Measurements from ENCODE around the gene PTBP1.
A peak's percentile ranks its signal among the peaks of the same experiment; 100 is the strongest.
"Not testable (repeated sequence)": the region's sequence is repeated elsewhere in the genome, so short reads cannot be mapped to it uniquely, and the experiment has no call there.

The PTBP1 gene

GRCh38 chr19:848386-848921 lies 51.2 kb downstream of the PTBP1 start:
- no peak for DNase-seq (ENCODE audit: low read depth)
- no peak overlapping the region for H3K4me3 ChIP-seq (ENCODE audit: low read depth, low read length)

GRCh38 chr19:849195-849594 lies 51.9 kb downstream of the PTBP1 start:
- H3K4me3 ChIP-seq (ENCODE audit: low read depth, low read length); DNase-seq (ENCODE audit: low read depth): not testable (repeated sequence)

- peak overlapping the region; percentile 5 for H3K4me3 ChIP-seq (ENCODE audit: low read depth, low read length)
- DNase-seq (ENCODE audit: low read depth), result peak; percentile 91
Measured at GRCh38 chr19:850221-850978, 53.1 kb downstream of the PTBP1 start.

GRCh38 chr19:850979-851335 lies 53.7 kb downstream of the PTBP1 start:
- H3K4me3 ChIP-seq (ENCODE audit: low read depth, low read length), result peak overlapping the region; percentile 5
- no peak for DNase-seq (ENCODE audit: low read depth)

GRCh38 chr19:852136-853013 lies 55.1 kb downstream of the PTBP1 start, which contains the start of gene ELANE:
TSS of gene ELANE (plus strand) at chr19:852303. CDS start at chr19:852329, 26 bp downstream.
- DNase-seq (ENCODE audit: low read depth), result no peak
- no peak within 1 kb of the TSS for H3K4me3 ChIP-seq (ENCODE audit: low read depth, low read length)

- H3K4me3 ChIP-seq (ENCODE audit: low read depth, low read length), result no peak overlapping the region
- no peak for DNase-seq (ENCODE audit: low read depth)
Measured at GRCh38 chr19:853014-853585, 55.8 kb downstream of the PTBP1 start.

GRCh38 chr19:853614-854220 lies 56.5 kb downstream of the PTBP1 start:
- not testable (repeated sequence) for H3K4me3 ChIP-seq (ENCODE audit: low read depth, low read length); DNase-seq (ENCODE audit: low read depth)

- no peak for DNase-seq (ENCODE audit: low read depth)
- no peak overlapping the region for H3K4me3 ChIP-seq (ENCODE audit: low read depth, low read length)
Measured at GRCh38 chr19:854549-854948, 57.3 kb downstream of the PTBP1 start.

GRCh38 chr19:855142-855541 lies 57.9 kb downstream of the PTBP1 start:
- no peak overlapping the region for H3K4me3 ChIP-seq (ENCODE audit: low read depth, low read length)
- no peak for DNase-seq (ENCODE audit: low read depth)

- no peak for DNase-seq (ENCODE audit: low read depth)
- no peak overlapping the region for H3K4me3 ChIP-seq (ENCODE audit: low read depth, low read length)
Measured at GRCh38 chr19:855566-856120, 58.4 kb downstream of the PTBP1 start.

- DNase-seq (ENCODE audit: low read depth), result no peak
- no peak overlapping the region for H3K4me3 ChIP-seq (ENCODE audit: low read depth, low read length)
Measured at GRCh38 chr19:858284-858683, 61.0 kb downstream of the PTBP1 start.

GRCh38 chr19:858868-859843 lies 61.9 kb downstream of the PTBP1 start, which contains the start of gene CFD:
TSS of gene CFD (plus strand) at chr19:859664. CDS start at chr19:859690, 26 bp downstream.
- no peak for DNase-seq (ENCODE audit: low read depth)
- H3K4me3 ChIP-seq (ENCODE audit: low read depth, low read length), result peak within 1 kb of the TSS; percentile 38

GRCh38 chr19:861141-861755 lies 64.0 kb downstream of the PTBP1 start:
- DNase-seq (ENCODE audit: low read depth), result no peak
- no peak overlapping the region for H3K4me3 ChIP-seq (ENCODE audit: low read depth, low read length)

Data from skeletal muscle cell (primary cell).